Measurements from ENCODE around the gene IRGC.

The IRGC gene

GRCh38 chr19:43754503-43755255, 38.8 kb downstream of the IRGC start, which contains the start of gene SMG9 (continued):
- peak; percentile 76; the same call in 1 of the 2 replicates for TF ChIP-seq KLF7 (tag by site-specific recombination; IDR thresholded peaks at IDR 0.05; ENCODE audit: borderline replicate concordance)
- TF ChIP-seq ZBTB17 (tag by site-specific recombination; IDR thresholded peaks at IDR 0.05), result peak; percentile 99
- no peak for TF ChIP-seq HOXD13 (CRISPR knock-in tag; IDR thresholded peaks at IDR 0.05; ENCODE audit: borderline replicate concordance)
- TF ChIP-seq ZEB2 (tag by site-specific recombination; IDR thresholded peaks at IDR 0.05), result peak; percentile 96
- TF ChIP-seq ZFP69B (tag by site-specific recombination; IDR thresholded peaks at IDR 0.05), result peak; percentile 66
- TF ChIP-seq KLF16 (tag by site-specific recombination; IDR thresholded peaks at IDR 0.05), result peak; percentile 93
- TF ChIP-seq PATZ1 (tag by site-specific recombination; IDR thresholded peaks at IDR 0.05), result peak; percentile 100
- TF ChIP-seq OSR2 (tag by site-specific recombination; IDR thresholded peaks at IDR 0.05), result peak; percentile 25; the same call in 1 of the 2 replicates
- no peak for TF ChIP-seq ZNF621 (tag by site-specific recombination; IDR thresholded peaks at IDR 0.05)
- TF ChIP-seq PRDM4 (tag by site-specific recombination; IDR thresholded peaks at IDR 0.05), result peak; percentile 69
- TF ChIP-seq ZBTB26 (tag by site-specific recombination; optimal IDR thresholded peaks at IDR 0.05), result peak; percentile 100
- peak; percentile 95 for TF ChIP-seq ZBTB1 (tag by site-specific recombination; IDR thresholded peaks at IDR 0.05)
- no peak for TF ChIP-seq ZNF138 (tag by site-specific recombination; IDR thresholded peaks at IDR 0.05; ENCODE audit: borderline replicate concordance)
- no peak for TF ChIP-seq ZFP37 (tag by site-specific recombination; IDR thresholded peaks at IDR 0.05)
- no peak; the same call in 1 of the 2 replicates for TF ChIP-seq ZNF777 (tag by site-specific recombination; IDR thresholded peaks at IDR 0.05; ENCODE audit: borderline replicate concordance)
- no peak for TF ChIP-seq ZNF529 (tag by site-specific recombination; IDR thresholded peaks at IDR 0.05; ENCODE audit: insufficient replicate concordance)
- TF ChIP-seq SP3 (tag by site-specific recombination; IDR thresholded peaks at IDR 0.05), result peak; percentile 92
- no peak for TF ChIP-seq ZNF132 (tag by site-specific recombination; IDR thresholded peaks at IDR 0.05; ENCODE audit: borderline replicate concordance)
- peak; percentile 34; the same call in 1 of the 2 replicates for TF ChIP-seq ZNF677 (tag by site-specific recombination; IDR thresholded peaks at IDR 0.05)
- TF ChIP-seq ZBTB10 (tag by site-specific recombination; IDR thresholded peaks at IDR 0.05), result peak; percentile 97
- peak; percentile 69 for TF ChIP-seq WT1 (tag by site-specific recombination; IDR thresholded peaks at IDR 0.05)
- TF ChIP-seq ZNF10 (tag by site-specific recombination; IDR thresholded peaks at IDR 0.05), result peak; percentile 35; the same call in 1 of the 2 replicates
- no peak for TF ChIP-seq ZNF416 (tag by site-specific recombination; IDR thresholded peaks at IDR 0.05)
- TF ChIP-seq KLF8 (tag by site-specific recombination; IDR thresholded peaks at IDR 0.05), result peak; percentile 93
- no peak for TF ChIP-seq ZNF202 (tag by site-specific recombination; IDR thresholded peaks at IDR 0.05; ENCODE audit: borderline replicate concordance)
- TF ChIP-seq ZNF660 (tag by site-specific recombination; IDR thresholded peaks at IDR 0.05), result peak; percentile 98
- TF ChIP-seq BCL6B (tag by site-specific recombination; IDR thresholded peaks at IDR 0.05), result no peak
- TF ChIP-seq GLIS1 (tag by site-specific recombination; IDR thresholded peaks at IDR 0.05), result peak; percentile 77
- no peak for TF ChIP-seq MYNN (tag by site-specific recombination; IDR thresholded peaks at IDR 0.05; ENCODE audit: borderline replicate concordance)
- TF ChIP-seq SP7 (tag by site-specific recombination; IDR thresholded peaks at IDR 0.05), result peak; percentile 96
- no peak for TF ChIP-seq SALL2 (tag by site-specific recombination; IDR thresholded peaks at IDR 0.05; ENCODE audit: borderline replicate concordance)
